Measurements from ENCODE around the gene TSHZ2.

The TSHZ2 gene

GRCh38 chr20:53258741-53259140 is 286.6 kb downstream of the TSHZ2 start:
- DNase-seq = no peak

DNA sequence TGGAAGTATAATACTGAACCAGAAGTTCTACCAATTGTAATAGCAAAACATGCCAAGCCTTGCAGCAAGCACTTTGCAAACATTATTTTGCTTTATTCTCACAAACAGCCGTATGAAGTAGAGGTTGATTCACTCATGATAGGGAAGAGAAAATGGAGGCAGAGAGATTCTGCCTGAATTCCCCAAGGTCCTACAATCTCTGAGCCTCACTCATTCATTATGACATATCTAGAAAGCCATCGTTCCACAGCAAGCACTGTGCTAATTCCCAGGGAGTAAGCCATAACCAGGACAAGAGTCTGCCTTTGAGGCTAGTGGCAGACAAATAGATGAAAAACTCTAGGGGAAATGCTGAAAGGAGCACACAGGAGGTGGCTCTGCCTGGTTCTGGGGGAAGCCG is 288.0 kb downstream of the TSHZ2 start:
- DNase-seq = no peak

DNA sequence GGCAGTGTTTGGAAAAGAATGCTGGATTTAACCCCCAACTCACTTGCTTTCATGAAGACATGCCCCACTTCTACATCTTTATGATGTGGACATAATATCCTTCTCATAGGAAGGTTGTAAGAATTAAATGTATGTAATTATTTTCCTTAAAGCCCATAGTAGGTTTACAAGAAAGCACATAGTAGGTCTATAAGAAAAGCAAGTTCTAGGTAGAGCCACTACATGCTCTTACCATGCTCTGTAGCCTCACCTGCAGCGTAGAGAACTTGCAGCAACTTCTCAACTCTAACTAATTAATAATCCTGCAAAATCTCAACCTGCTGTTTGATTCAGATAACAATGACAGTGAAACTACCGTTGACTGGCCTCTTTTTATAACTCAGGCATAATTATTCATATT is 288.4 kb downstream of the TSHZ2 start:
- no peak for DNase-seq

- DNase-seq = no peak
These were observed 290.2 kb downstream of the TSHZ2 start for GRCh38 chr20:53262365-53262764.

- no peak for DNase-seq
These were observed 291.6 kb downstream of the TSHZ2 start for GRCh38 chr20:53263554-53264438.

DNA sequence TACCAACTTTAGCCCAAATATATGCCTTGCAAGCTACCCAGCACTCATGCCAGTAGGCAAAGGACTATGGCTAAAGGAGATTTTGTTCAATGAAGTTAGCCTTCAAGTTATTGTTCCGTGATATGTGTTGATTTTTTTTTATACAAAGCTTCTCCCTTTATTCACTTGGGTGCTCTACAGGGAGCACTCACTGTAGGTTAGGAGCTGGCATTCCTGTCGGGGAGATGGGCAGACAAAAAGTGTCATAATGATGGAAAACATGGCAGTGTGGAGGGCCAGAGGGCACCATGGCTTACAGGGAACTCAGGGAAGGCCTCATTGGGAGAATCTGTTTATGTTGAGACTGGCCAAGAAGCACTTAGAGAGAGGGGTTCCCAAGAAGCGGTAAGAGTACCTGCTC is 292.4 kb downstream of the TSHZ2 start:
- no peak for DNase-seq

GRCh38 chr20:53265304-53265875 is 293.2 kb downstream of the TSHZ2 start:
- DNase-seq = no peak

GRCh38 chr20:53269380-53269779 is 297.2 kb downstream of the TSHZ2 start:
- no peak for DNase-seq

GRCh38 chr20:53270792-53271375 is 298.7 kb downstream of the TSHZ2 start:
- no peak for DNase-seq

- no peak for DNase-seq
These were observed 302.2 kb downstream of the TSHZ2 start for GRCh38 chr20:53274365-53274764.

- no peak for DNase-seq
These were observed 302.6 kb downstream of the TSHZ2 start for GRCh38 chr20:53274807-53275206.

DNA sequence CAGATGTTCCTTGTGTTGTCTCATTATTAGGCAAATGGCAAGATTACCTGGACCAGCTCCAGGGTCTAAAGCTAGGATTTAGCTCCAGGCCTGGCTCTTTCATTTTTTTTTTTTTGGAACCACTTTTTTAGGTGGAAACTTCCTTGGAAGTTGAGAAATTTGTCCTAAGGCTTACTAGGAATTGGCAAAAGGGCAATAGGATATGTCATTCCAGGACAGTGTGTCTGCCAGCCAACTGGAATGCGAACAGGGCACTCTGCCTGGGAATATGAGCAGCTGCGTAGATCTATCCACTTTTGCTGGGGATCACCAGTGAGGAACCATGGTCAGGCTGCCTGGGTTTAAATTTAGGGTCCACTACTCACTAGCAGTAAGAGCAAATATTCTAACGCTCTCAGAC is 304.0 kb downstream of the TSHZ2 start:
- DNase-seq = no peak

DNA sequence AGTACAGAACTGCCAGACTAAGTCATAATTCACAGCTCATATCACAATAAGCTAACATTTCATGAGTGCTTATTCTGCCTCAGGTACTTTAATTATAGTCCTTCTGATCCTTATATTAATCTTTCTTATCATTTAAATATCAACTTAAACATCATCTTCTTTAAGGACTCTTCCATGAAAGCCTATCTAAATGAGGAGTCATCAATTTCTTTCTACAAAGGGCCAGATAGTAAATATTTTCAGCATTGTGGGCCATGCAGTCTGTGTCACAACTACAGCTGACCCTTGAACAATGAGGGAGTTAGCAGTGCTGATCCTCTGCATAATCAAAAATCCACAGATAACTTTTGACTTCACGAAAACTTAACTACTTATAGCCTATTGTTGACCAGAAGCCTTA is 306.4 kb downstream of the TSHZ2 start:
- DNase-seq = no peak

GRCh38 chr20:53279735-53280134 is 307.6 kb downstream of the TSHZ2 start:
- DNase-seq = no peak

GRCh38 chr20:53281557-53282117 is 309.5 kb downstream of the TSHZ2 start:
- no peak for DNase-seq

- no peak for DNase-seq
These were observed 310.2 kb downstream of the TSHZ2 start for GRCh38 chr20:53282217-53282955.

- DNase-seq = no peak
These were observed 310.9 kb downstream of the TSHZ2 start for GRCh38 chr20:53283011-53283410.

DNA sequence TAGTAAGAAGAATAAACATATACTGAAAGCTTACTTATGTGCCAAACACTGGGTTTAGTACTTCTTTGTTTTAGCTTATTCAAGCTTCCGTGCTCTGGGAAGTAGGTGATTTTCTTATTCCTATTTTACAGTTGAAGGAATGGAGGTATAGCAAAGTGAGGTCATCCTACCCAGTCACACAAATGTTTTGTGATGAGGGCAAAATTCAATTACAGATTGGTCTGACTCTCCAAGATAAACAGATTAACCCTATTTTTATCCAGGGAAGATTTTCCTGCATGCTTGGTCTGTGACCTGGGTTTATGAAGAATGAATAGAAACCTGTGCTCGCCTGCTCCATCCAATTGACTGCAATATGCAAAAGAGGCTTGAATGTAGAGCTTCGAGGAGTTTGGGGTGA is 311.4 kb downstream of the TSHZ2 start:
- DNase-seq = no peak

- DNase-seq = no peak
These were observed 312.1 kb downstream of the TSHZ2 start for GRCh38 chr20:53284256-53284655.

DNA sequence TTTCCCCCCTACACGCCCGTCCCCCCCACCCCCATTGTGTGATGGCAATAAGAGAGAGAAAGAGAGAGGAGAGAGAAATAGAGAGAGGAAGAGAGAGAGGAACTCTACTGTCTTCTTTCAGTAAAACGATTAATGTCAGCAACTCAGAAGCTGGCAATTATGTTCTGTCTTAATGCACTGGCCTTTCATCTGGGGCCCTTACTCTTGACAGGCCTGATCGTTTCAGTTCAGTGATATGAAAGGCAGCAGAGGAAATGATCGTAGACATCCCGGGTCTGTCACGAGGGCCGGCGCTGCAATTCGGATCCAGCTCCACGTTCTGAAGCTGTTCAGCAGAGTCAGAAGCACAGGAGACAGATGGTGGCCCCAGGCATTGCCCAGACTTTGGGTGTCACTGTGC is 312.5 kb downstream of the TSHZ2 start:
- no peak for DNase-seq

DNA sequence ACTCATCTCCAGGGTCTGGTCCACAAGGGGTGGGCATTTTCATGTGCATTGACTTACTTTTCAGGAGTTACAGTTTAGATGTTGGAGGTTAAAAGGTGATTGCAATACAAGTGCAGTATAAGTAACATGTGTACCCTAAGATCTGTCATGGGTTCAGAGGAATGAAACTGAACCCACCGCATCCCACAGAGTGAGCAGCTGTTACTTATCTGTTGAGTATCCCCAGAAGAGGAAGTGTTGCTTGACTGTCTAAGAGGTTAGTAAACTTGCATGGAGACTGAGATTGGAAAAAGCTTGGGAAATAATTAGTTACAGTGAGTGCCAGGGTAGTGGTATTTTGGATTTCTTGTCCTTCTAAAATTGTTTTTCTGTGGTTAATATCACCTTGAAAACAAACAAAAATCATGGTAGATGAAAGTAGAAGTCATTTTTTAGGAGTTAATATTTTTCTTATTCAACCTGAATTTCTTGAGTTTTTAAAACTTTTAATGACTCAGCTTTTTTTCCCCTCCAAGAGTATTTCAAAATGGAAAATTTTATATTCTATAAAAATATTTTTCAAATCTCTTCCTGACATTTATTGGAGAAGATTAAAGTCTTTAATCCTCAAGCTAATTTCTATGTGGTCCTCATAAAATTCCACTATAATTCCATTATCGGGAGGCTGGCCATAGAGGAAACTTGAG is 315.3 kb downstream of the TSHZ2 start:
- DNase-seq = no peak

GRCh38 chr20:53291548-53291947 is 319.4 kb downstream of the TSHZ2 start:
- DNase-seq = no peak

DNA sequence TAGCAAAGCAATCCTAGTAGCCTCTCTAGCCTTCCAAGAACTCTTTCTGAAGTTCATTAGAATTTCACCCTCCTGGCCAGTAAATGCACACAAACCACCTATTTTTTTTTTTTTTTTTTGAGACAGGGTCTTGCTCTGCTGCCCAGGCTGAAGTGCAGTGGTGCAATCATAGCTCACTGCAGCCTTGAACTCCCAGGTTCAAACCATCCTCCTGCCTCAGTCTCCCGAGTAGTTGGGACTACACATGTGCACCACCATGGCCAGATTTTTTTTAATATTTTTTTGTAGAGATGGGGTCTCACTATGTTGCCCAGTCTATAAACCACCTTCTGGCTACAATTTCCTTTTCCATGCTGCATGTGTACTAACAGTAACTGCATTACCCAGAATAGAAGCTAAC is 320.2 kb downstream of the TSHZ2 start:
- DNase-seq = no peak
